EH (cell line): Measurements from ENCODE around the gene IGFL1.
"Not testable (repeated sequence)": the region's sequence is repeated elsewhere in the genome, so short reads cannot be mapped to it uniquely, and the experiment has no call there.

Experiments
- DNase-seq: peaks from one replicate; pipeline ENCODE4 v3.0.0-alpha.2; 2015; ENCODE audit warnings: low read depth

The IGFL1 gene

DNA sequence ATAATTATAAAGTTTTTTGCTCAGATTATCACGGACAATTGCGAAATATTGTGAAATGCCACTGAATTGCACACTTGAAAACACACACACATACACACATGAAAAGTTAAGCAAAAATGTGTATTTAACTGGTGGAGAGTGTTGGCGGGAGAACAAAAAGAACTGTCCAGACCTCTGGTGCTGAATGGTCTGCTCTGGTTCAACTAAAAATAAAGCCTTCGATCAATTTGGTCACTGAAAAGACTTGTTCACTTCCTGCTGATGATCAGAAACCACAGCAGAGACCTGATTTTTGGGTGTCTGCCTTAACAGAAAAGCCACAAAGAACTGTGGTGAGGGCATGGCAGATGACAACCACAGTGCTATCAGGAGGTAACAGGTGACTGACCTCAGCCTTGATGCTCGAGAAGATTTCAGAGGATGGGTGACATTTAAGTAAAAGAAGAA is 4.0 kb upstream of the IGFL1 start:
- DNase-seq: peak; percentile 27

DNA sequence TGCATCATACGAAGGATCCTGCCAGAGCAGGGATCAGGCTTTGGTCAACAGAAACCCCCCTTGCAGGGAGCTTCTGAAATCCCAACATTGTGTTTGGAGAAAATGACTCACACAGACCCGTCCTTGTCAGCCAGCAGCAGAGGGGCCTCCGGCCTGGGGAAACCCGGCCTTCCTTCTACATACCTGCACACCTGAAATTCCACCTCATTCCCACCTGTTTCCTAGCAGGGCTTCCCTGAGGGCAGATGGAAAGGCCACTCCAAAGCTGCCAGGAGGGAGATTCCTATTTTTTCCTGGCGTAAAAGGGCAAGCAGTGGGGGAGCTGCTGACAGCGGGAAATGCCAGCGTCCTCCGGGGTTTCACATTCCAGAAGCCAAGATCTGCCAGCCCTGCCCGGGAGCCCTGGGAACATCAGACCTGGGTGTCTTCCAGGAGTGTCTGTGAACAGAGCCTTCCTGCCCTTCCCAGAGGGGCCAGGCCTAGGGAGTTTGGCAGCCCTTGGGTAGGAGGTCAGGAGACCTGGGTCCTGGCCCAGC is 3.0 kb upstream of the IGFL1 start:
- DNase-seq: no peak

DNA sequence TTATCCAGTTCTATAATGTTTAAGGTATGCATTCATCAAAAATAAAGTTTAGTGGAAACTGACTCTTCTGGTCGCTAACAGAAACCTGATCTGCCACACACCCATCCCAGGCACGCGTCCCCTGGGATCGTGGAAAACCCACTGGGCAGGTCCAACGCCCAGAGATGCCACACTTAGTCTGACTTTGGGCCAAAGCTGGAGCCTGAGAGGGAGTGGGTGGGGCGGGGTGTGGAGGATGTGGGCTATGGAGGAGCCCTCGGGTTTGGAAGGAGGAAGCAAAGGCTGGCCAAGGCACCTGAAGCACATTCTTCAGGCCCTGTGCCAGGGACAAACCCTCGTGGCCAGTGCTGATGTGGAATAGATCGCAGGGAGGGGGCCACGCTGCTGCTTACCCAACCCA is 2.5 kb downstream of the IGFL1 start:
- no peak for DNase-seq

DNA sequence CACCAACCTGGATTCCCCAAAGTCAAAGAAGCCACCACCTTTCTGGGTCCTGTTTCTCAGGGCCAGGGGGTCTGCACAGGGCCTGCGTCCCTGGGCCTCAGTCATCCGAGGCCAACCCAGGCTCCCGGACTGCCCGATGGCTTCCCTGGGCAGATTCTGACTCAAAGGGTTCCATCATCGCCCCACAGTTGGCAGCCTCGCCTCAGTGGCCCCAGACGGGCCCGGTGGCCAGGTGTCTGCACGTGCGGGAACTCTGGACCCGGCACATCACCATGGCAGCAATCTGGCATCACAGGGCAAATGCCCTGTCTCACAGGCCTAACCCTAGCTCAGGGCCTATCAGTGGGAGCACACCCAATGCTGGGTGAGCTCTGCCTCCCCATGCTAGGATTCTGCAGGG is 2.9 kb downstream of the IGFL1 start:
- no peak for DNase-seq

DNA sequence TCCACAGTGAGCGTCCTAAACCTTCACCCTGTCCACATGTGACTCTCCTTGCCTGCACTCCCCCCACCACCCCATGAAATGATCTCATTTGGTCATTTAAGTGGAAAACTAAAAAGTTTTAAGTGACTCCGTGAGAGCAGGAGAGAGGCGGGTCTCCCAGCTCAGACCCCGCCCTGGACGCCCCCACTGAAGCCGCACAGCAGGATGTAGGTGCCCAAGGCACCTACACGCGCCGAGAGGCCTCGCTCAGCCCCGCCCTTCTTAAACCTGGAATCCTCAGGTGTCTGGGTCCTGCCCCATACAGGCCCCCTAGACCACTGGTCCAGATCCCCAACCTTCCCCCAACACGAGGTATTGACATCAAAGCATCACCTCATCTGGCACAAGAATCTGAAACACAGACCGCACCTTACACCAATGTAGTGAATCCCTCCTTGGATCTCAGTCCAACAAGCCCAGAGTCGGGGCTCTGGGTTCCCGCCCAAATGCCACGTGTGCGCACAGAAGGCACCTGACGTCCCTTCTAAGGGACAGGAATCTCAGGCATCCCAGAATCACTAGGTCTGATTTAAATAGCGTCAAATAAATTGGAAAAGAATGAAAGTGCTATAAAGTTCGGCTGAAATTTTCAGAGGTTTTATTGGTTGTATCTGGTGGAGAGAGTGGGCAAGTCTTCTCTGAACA is 3.5 kb downstream of the IGFL1 start:
- DNase-seq: no peak

DNA sequence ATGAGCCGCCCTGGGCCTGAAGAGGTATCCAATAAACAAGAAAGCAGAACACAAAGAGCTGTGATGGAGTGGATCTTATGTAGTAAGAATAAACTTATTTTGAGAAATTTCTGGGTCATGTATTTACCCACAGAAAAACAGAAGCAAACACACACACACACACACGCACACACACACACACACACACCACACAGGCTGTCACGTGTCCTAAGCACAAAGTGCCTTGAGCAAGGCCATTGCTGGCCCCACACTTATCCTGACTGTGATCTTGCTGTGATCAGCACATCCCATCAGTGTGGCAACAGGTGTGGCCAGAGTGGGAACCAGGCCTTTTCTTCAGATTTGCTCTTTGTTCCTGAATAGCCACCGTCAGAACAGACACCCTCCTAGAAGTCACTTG is 4.3 kb downstream of the IGFL1 start:
- not testable (repeated sequence) for DNase-seq

DNA sequence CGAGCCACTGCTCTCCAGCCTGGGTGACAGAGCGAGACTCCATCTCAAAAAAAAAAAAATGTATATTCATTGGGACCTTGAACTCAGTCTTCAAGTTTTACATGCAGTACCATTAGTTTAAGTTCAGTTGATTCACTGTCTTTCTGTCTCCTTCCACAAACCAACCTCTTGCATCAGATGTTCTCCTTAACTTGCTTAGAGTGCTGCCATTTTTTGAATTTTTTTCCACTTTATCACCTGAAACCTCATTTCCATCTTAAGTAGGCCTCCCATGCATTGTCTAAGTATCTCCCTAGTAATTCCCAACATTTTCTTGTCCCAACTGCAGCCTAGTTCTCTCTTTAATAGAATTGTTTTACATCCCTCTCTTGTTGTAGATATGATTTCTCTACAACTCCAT is 8.6 kb downstream of the IGFL1 start:
- not testable (repeated sequence) for DNase-seq

DNA sequence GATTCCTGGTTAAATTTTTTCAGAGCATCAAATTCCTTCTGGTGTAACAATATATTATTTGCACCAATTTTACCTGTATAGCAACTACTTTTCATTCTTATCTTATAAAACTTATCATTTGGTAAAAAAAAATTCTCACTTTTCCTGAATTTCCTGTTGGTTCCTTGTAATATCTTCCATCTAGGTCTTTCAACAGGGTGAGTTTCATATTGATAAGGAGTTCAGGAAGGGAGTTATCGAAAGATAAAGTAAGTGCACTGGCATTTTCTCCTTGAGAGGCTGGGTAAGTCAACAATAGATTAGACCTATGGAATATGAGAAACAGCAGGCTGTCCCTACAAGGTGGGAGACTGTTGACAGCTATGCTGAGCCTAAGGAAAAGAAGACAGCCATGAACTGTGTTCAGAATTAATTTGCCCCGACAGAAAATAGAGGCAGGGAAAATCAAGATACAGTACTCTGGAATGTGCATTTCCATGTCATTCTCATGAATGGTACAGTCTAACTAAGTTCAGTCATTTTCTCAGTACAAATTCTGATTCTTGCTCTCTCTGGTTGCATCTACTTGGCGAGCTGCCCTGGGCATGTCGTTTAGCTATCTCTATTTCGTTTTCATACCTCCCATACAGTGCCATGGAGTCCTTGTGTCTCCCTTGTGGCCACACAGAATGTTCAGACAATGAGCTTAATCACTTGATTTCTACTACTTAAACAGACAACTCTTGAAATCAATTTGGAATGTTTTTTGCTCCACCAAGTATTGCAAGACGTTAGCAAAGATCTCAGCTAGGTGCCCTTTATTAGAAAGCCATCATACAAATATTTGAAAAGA is 9.9 kb downstream of the IGFL1 start:
- no peak for DNase-seq

DNA sequence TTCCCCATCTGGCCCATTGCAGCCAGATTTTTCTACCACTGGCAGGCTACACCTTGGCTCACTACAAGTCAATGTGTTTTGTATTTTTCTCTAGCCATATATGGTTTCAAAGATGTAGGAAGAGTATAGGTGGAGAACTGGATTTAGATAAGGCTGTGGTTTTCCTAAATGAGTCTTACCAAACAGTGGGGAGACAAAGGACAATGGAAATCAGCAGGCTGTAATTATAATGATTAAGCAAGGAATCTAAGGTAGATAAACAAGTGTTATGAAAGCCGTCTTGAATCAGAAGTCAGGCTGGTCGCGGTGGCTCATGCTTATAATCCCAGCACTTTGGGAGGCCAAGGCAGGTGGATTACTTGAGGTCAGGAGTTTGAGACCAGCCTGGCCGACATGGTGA is 11.2 kb downstream of the IGFL1 start:
- DNase-seq: no peak

DNA sequence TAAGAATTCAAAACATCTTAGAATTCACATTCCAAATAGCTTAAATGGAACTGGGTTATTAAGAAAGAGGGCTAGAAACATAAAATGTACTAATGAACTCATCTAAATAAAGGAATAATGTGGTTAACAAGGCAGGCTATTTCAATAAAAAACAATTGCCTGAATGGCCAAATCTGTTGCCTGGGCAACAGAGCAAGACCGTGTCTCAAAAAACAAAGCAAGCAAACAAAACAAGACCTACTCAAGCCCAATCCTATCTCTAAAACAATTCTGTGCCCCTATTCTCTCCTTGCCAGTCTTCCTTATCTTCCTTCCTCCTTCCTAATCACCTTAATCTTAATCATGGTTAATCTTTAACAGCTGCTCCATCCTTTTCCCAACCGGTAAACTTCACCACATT is 12.1 kb downstream of the IGFL1 start:
- no peak for DNase-seq

DNA sequence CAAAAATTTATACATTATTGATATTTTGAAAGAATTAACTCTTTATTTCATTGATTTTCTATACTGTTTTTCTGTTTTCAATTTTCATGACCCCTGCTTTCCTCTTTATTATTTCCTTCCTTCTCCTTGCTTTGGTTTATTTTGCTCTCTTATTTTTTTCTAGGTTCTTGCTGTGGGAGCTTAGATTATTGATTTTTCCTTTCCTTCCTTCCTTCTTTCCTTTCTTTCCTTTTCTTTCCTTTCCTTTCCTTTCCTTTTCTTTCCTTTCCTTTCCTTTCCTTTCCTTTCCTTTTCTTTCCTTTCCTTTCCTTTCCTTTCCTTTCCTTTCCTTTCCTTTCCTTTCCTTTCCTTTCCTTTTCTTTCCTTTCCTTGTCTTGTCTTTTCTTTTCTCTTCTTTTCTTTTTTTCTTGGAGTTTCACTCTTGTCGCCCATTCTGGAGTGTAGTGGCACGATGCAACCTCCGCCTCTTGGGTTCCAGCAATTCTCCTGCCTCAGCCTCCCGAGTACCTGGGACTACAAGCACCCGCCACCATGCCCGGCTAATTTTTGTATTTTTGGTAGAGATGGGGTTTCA is 13.6 kb downstream of the IGFL1 start:
- DNase-seq: not testable (repeated sequence)

DNA sequence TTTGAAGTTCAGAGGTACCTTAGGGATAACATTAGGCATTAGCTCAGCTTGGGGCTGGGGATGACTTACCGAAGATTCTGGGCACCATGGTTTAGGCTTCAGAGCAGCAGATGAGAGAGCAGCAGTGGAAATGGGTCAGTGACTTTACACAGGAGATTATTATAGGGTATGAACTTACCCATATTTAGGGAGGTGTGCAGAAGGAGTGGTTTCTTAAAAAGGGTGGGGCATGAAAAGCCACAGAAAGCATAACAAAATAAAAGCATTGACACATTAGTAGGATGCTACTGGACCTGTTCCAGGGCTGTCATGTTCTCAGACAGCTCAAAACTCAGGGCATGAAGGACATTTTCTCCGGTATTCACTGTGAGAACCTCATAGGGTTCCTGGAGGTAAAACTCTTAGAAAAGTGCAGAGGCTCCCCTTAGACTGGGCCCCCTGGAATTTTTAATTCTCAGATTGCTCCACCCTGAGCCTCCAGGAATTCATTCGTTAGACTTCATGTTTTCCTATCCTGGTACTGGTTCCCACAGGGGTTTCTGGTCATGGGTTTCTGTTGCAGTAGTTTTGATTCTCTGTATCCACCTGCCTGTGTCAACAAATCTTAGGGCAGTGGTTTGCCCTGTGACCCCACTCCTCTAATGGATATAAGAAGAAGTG is 20.7 kb downstream of the IGFL1 start:
- DNase-seq: no peak

DNA sequence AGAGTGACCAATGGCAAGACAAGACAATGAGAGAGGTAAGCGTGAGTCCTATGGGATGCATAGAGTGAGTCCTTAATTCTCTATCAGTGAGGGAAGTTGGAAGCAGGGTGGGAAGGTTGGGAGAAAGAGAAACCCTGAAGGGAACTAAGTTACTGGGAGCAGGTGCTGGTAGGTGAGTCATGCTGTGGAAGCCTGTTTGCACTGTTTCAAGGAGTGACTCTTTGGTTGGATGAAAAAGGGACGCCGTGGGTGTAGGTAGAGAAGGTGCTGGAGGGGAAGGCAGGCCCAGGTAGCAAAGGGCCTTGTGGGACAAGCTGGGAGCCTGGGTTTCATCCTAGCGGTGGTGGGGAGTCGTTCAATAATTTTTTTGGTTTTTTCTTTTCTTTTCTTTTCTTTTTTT is 21.9 kb downstream of the IGFL1 start:
- no peak for DNase-seq

DNA sequence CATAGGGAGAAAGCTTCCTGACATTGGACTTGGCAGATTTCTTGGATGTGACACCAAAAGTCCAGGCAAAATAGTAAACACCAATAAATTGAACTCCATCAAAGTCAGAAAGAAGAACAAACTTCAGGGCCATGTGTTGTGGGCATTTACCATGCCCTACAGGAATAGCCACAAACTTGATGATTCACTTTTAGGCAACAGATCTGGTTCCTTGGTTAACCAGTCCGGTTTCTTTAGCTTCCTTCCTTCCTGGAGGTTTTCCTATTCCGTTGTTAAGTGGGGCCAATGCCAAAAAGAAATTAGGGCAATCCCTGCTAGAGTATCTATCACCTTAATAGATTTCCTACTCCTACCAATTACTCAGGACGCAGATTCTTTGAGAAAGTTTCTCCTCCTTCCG is 25.2 kb downstream of the IGFL1 start:
- no peak for DNase-seq

DNA sequence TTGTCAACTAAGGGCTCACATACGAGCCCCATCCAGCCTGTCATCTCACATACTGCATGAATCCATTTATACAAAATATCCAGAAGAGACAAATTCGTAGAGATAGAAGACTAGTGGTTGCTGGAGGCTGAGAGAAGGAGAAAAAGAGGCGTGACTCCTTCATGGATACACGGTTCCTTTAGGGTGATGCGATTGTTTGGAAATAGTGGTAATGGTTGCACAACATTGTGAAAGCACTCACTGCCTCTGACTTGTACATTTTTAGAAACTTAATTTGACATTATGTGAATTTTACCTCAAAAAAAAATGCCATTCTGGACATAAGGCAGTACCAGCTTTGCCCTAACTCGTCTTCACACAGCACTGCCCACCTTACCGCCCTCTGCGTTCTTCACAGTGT is 27.3 kb downstream of the IGFL1 start:
- DNase-seq: peak; percentile 9

DNA sequence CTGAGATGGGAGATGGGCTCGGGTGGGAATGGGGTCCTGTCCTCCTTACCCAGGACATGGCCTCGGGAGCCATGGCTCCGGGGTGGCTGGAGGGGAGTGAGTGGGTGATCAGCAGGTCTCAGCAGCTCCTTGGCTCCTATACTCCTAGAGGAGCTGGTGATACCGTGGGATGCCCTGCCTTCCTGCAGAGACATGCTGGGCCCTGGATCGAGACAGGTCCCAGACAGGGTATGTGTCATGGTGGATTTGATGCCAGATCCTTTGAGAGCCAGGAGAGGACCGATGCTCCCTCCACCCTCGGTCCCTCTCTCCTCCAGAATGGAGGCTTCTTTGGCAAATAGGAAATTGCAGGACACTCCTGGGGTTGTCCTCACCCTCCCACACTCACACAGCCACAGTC is 32.0 kb downstream of the IGFL1 start:
- not testable (repeated sequence) for DNase-seq

DNA sequence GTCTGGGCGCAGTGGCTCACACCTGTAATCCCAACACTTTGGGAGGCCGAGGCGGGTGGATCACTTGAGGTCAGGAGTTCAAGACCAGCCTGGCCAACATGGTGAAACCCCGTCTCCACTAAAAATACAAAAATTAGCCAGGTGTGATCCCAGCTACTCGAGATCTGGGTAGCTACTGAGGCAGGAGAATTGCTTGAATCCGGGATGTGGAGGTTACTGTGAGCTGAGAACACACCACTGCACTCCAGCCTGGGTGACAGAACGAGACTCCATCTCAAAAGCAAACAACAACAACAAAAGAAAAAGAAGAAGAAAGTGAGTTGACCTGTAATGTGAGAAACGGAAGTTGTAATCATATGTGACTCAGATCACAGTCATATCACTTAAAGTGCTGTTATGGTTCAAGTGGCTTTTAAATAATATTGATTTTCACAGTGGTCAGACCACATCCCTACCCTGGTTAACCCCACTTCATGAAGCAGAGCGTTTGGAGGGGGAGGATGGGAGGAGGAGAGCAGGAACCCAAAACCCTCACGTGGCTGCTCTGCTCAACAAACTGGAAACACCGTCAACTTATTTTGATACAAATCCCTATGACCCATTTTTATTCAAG is 33.2 kb downstream of the IGFL1 start:
- peak; percentile 55 for DNase-seq

DNA sequence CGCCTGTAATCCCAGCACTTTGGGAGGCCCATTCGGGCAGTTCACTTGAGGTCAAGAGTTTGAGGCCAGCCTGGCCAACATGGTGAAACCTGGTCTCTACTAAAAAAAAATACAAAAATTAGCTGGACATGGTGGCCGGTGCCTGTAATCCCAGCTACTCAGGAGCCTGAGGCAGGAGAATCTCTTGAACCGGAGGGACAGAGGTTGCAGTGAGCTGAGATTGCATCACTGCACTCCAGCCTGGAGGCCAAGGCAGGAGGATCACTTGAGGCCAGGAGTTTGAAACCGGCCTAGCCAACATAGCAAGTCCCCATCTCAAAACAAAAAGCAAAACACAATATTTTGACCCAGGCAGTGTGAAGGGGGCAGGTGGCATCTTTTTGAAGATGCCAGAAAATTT is 35.3 kb downstream of the IGFL1 start:
- DNase-seq: not testable (repeated sequence)

DNA sequence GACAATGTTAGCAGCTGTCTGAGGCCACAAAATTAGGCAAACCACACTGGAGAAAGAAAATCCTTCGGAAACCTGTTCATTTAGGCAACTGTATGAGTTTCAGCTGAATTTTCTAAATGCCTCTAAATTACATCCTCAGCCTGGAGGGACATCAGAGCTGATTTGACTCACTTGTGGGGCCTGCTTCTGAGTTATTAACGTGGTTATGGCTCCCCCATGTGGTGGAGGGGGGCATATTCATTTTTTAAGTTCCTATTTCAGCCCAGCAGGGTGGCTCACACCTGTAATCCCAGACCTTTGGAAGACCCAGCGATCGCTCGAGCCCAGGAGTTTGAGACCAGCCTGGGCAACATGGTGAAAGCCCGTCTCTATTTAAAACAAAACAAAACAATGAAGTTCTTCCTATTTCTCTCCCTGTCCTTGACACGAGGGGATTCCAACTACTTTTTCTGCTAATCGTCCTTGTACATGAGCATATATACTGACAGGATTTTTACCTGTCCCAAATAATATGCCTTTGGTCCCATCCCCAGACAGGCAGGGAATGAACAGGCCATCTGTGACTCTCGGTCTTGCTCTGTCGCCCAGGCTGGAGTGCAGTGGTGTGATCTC is 35.8 kb downstream of the IGFL1 start:
- peak; percentile 84 for DNase-seq

DNA sequence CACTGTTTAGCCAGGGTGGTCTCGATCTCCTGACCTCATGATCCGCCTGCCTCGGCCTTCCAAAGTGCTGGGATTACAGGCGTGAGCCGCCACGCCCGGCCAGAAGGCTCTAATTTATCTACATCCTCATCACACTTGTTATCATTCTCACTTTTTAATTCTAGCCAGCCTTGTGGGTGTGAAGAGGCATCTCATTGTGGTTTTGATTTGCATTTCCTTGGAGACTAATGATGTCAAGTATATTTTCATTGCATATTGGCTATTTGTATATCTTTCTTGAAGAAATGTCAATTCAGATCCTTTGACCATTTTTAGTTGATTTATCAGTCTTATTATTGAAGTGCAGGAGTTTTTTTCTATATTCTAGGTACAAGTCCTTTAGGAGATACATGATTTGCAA is 39.6 kb downstream of the IGFL1 start:
- no peak for DNase-seq

DNA sequence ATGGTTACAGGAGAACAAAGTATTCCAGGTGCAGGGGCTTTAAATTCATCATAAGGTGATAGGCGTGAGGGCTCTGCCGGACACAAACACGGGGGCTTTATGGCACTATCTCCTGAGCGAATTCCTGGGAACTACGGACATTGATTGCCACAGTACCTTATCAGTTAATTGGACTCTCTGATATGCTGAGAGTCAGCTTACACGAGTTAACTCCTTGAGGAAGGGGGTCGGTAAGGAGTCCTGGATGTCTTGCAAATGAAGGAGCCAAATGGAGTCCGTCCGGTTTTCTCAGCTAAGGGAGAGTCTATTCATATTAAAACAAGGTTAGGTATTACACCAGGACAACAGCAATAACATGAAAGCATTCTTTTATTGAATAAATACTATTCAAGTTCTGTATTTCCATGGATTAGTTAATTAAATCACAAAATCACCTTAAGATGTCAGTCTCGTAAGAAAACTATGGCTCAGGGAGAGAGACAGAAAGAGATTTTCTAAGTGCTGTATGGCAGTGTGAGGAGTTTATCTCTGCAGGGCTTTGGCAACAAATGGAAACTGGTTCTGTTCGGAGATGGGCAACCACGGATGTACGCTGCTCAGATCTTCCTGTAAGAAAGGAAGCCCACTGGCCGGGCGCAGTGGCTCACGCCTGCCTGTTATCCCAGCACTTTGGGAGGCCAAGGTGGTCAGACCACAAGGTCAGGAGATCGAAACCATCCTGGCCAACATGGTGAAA is 41.1 kb downstream of the IGFL1 start:
- no peak for DNase-seq
